Activated naive CD8-positive, alpha-beta T cell (primary cell): ENCODE data around the gene SRY.
A peak's percentile ranks its signal among the peaks of the same experiment; 100 is the strongest.
"Not testable (repeated sequence)": the region's sequence is repeated elsewhere in the genome, so short reads cannot be mapped to it uniquely, and the experiment has no call there.

Source experiments
- H3K27ac Mint-ChIP-seq: one replicate; pipeline ENCODE4 v1.8.0; 2021; ENCODE audit warnings: mixed read lengths
- H3K27me3 Mint-ChIP-seq: one replicate; pipeline ENCODE4 v1.8.0; 2021; ENCODE audit warnings: mixed read lengths
- H3K36me3 Mint-ChIP-seq: one replicate; pipeline ENCODE4 v1.8.0; 2021; ENCODE audit warnings: mixed read lengths
- H3K4me1 Mint-ChIP-seq: one replicate; pipeline ENCODE4 v1.8.0; 2021; ENCODE audit warnings: low read depth, mixed read lengths
- H3K4me3 Mint-ChIP-seq: one replicate; pipeline ENCODE4 v1.8.0; 2021; ENCODE audit warnings: mild to moderate bottlenecking, mixed read lengths
- H3K9me3 Mint-ChIP-seq: one replicate; pipeline ENCODE4 v1.8.0; 2021; ENCODE audit warnings: low read depth, mixed read lengths

The SRY gene

DNA sequence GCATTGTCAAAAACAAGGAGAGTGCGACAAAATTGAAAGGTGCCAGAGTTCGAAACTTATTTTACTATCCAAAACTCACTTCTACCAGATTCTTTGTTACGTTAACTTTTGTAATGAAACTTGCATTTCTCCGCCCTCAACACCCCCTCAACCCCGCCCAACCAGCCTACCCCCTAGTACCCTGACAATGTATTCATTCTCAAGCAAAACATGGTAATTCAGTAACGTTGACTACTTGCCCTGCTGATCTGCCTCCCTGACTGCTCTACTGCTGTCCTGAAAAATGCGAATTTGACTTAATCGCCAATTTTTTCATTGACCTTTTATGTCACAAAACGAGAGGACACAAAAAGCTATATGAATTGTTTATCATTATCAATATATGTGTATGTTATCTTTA lies at the start of gene SRY:
Gene SRY (minus strand): TSS at position 83 of the 400 bp plus-strand sequence. CDS start 79 bp downstream, at position 4.
- Mint-ChIP-seq H3K27me3 (peaks cover 30% of the 10 kb centered on the region), H3K4me1 (peaks cover 9% of the 10 kb centered on the region), H3K9me3 (no peaks in the 10 kb centered on the region), H3K27ac (no peak within 1 kb of the TSS), H3K4me3 (peak within 1 kb of the TSS; percentile 61), H3K36me3 (no peaks in the 10 kb centered on the region)

DNA sequence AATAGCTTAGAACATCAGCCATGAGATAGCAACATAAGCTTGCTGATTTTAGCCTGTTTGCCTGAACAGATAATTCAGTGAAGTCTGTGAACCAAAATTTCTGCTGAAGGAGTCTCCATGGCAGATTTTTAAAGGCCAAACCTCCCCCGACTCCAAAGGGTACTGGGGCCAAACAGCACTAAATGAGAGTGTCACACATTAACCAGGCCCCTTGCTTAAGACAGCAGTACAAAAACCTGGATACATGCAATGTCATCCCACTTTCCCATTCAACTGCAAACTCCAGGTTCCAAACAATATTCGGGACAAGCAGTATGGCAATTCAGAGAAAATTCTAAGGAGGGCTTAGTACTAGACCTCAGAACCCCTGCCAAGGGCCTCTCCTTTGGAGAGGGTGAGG lies 49.6 kb upstream of the SRY start:
- peaks cover 9% of the 10 kb centered on the region for H3K27me3 Mint-ChIP-seq
- no peak overlapping the region for H3K27ac Mint-ChIP-seq
- peaks cover 5% of the 10 kb centered on the region for H3K4me1 Mint-ChIP-seq
- no peak overlapping the region for H3K4me3 Mint-ChIP-seq
- H3K9me3 Mint-ChIP-seq, result no peaks in the 10 kb centered on the region
- H3K36me3 Mint-ChIP-seq, result no peaks in the 10 kb centered on the region

DNA sequence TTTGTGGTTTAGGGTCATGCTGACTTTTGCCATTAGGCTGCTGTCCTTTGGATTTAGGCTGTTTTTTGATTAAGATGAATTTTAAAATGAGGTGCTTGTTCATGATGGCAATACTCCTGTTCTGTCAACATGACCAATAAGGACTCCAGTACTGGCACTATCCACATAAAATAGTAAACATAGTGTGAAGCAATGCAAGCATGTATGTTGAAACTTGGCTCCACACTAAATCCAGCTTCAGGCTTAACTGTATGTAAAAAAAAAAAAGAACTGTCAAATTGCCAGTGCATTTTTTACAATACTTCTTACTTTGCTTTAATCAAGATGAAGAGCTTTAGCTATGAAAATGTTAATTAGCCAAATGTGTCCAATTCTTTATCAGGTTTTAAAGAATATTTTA lies 47.7 kb upstream of the SRY start:
- Mint-ChIP-seq H3K27me3 (peaks cover 13% of the 10 kb centered on the region), H3K27ac (no peak overlapping the region), H3K36me3 (no peaks in the 10 kb centered on the region), H3K9me3 (no peaks in the 10 kb centered on the region), H3K4me3 (no peak overlapping the region), H3K4me1 (no peaks in the 10 kb centered on the region)

DNA sequence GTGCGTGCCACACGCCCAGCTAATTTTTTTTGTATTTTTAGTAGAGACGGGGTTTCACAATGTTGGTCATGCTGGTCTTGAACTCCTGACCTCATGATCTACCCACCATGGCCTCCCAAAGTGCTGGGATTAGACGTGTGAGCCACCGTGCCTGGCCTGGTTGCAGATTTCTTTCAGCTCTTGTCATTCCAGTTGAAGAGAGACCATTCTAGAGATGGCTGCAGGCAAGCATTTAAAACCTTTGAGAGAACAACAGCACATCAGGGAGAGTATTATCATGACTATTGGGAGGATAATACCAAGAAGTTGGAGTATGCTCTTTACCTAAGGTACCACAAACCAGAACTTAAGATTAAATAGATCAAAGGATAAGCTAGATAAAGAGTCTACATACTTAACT lies 41.0 kb upstream of the SRY start:
- no peaks in the 10 kb centered on the region for H3K9me3 Mint-ChIP-seq
- no peak overlapping the region for H3K4me3 Mint-ChIP-seq
- H3K27me3 Mint-ChIP-seq, result peaks cover 7% of the 10 kb centered on the region
- no peaks in the 10 kb centered on the region for H3K4me1 Mint-ChIP-seq
- no peak overlapping the region for H3K27ac Mint-ChIP-seq
- no peaks in the 10 kb centered on the region for H3K36me3 Mint-ChIP-seq

DNA sequence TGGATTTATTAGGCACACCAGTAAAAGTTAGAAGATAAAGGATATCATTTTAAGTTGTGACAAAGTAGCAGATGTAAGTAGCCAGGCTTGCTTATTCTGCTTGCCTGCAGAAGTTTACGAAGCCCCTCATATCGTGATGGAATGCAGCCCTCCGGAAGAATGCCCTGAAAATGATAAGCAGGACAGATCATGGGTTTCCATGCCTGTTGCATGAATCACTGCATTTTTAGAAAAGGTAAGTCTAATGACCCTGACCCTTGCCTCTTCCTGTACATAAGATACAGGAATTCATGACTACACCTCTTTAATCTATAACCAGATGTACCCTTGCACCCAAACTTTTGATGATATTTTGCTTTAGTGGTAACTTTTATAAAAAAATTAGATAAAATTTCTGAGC lies 37.0 kb upstream of the SRY start:
- H3K4me1 Mint-ChIP-seq, result no peaks in the 10 kb centered on the region
- H3K9me3 Mint-ChIP-seq, result no peaks in the 10 kb centered on the region
- no peak overlapping the region for H3K4me3 Mint-ChIP-seq
- H3K36me3 Mint-ChIP-seq, result no peaks in the 10 kb centered on the region
- no peak overlapping the region for H3K27ac Mint-ChIP-seq
- H3K27me3 Mint-ChIP-seq, result no peaks in the 10 kb centered on the region

DNA sequence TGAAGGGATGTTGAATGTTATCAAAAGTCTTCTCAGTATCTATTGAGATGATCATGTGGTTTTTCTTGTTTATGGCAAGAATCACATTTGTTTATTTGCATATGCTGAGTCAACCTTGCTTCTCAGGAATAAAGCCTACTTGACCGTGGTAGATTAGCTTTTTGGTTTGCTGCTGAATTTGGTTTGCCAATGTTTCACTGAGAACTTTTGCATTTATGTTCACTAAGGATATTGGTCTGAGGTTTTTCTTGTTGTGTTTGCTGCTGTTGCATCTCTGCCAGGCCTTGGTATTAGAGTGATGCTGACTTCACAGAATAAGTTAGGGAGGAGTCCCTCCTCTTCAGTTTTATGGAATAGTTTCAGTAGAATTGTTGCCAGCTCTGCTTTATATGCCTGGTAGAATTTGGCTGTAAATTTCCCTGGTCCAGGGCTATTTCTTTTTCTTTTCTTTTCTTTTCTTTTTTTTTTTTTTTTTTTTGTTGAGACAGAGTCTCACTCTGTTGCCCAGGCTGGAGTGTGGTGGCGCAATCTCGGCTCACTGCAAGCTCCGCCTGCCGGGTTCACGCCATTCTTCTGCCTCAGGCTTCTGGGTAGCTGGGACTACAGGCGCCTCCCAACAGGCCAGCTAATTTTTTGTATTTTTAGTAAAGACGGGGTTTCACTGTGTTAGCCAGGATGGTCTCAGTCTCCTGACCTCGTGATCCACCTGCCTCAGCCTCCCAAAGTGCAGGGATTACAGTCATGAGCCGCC lies 29.8 kb upstream of the SRY start:
- H3K36me3 Mint-ChIP-seq, H3K27ac Mint-ChIP-seq, H3K4me1 Mint-ChIP-seq, H3K4me3 Mint-ChIP-seq, H3K27me3 Mint-ChIP-seq, H3K9me3 Mint-ChIP-seq: not testable (repeated sequence)

DNA sequence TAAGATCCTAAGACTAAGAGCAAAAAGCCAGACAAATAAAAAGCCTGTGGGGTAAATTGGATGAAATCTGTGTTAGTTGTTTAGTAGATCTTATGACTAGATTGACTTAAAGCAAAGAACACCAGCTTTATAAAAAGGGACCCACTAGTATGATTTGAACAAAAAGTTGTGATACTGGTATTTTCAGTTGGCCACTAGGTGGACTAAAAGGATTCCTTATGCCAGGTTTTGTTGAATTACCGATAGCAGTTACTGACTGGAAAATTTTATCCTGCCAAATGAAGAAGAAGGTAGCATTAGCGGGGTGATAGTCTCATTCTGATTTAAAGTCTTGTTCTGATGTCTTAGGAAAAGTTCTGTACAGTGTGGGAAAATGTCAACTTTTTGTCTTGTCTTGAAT lies 12.8 kb upstream of the SRY start:
- Mint-ChIP-seq H3K9me3 (no peaks in the 10 kb centered on the region), H3K4me1 (peaks cover 3% of the 10 kb centered on the region), H3K27ac (no peak overlapping the region), H3K27me3 (no peaks in the 10 kb centered on the region), H3K4me3 (no peak overlapping the region), H3K36me3 (no peaks in the 10 kb centered on the region)

DNA sequence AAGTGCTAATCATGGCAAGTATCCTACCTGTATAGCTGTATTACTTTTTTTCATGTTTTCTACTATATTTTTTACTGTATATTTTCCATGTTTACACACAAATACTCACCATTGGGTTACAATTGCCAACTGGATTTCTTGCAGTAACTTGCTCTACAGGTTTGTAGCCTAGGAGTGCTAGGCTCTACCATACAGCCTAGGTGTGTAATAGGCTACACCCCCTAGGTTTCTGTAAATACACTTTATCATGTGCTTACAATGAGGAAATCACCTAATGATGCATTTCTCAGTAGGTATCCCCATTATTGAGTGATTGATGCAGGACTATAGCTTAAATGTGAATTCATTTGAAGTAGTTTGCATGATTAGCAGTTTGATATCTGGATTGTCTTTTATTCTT lies 10.5 kb upstream of the SRY start:
- Mint-ChIP-seq H3K27ac (no peak overlapping the region), H3K27me3 (no peaks in the 10 kb centered on the region), H3K36me3 (no peaks in the 10 kb centered on the region), H3K4me1 (peaks cover 3% of the 10 kb centered on the region), H3K4me3 (no peak overlapping the region), H3K9me3 (no peaks in the 10 kb centered on the region)

DNA sequence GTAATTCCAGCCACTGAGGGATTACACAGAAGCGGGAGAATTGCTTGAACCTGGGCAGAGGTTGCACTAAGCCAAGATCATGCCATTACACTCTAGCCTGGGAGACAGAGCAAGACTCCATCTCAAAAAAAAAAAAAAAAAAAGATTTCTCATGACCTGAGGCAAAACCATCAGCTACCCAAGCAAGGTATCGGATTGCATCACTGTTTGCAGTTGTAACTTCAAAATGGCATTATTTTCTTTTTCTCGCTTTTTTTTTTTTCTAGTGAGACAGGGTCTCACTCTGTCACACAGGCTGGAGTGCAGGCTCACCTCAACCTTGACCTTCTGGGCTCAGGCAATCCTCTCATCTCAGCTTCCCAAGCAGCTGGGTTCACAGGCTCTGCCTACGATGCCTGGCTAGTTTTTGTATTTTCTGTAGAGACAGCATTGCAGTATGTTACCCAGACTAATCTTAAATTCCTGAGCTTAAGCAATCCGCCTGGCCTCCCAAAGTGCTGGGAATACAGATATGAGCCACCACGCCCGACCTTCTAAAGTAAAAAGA lies 9.6 kb upstream of the SRY start:
- Mint-ChIP-seq H3K27me3 (no peaks in the 10 kb centered on the region), H3K27ac (no peak overlapping the region), H3K4me1 (no peaks in the 10 kb centered on the region), H3K36me3 (no peaks in the 10 kb centered on the region), H3K4me3 (no peak overlapping the region), H3K9me3 (no peaks in the 10 kb centered on the region)

DNA sequence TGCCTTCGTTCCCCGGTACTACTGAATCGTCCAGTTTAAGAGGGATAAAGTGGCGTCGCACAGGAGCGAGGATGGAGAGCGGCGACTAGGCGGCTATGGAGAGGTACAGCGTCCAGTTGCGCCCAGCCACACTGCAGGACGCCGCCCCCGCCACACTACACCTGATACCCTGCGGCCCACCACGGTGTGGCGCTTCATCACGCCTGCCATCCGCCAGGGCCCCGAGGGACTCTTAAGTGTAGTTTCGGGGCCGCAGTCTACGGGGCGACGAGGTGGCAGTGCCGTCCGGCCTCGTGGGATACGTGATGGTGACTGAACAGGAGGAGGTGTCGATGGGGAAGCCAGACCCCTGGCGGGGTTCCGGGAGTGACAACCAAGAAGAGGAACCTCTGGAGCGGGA lies 2.3 kb upstream of the SRY start:
- Mint-ChIP-seq H3K4me3 (no peak overlapping the region), H3K36me3 (no peaks in the 10 kb centered on the region), H3K9me3 (no peaks in the 10 kb centered on the region), H3K27me3 (peaks cover 30% of the 10 kb centered on the region), H3K27ac (no peak overlapping the region), H3K4me1 (peaks cover 9% of the 10 kb centered on the region)

DNA sequence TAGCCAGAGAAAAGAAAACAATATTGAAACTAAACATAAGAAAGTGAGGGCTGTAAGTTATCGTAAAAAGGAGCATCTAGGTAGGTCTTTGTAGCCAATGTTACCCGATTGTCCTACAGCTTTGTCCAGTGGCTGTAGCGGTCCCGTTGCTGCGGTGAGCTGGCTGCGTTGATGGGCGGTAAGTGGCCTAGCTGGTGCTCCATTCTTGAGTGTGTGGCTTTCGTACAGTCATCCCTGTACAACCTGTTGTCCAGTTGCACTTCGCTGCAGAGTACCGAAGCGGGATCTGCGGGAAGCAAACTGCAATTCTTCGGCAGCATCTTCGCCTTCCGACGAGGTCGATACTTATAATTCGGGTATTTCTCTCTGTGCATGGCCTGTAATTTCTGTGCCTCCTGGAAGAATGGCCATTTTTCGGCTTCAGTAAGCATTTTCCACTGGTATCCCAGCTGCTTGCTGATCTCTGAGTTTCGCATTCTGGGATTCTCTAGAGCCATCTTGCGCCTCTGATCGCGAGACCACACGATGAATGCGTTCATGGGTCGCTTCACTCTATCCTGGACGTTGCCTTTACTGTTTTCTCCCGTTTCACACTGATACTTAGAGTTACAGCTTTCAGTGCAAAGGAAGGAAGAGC lies 488 bp downstream of the SRY start:
- no peaks in the 10 kb centered on the region for H3K36me3 Mint-ChIP-seq
- peaks cover 9% of the 10 kb centered on the region for H3K4me1 Mint-ChIP-seq

More for the DNA sequence above, 488 bp downstream of the SRY start:
- Mint-ChIP-seq H3K27ac (no peak overlapping the region), H3K27me3 (peaks cover 30% of the 10 kb centered on the region), H3K4me3 (peak overlapping the region; percentile 61), H3K9me3 (no peaks in the 10 kb centered on the region)
